ENCODE results near the gene ACAA1.

ACAA1 gene

DNA sequence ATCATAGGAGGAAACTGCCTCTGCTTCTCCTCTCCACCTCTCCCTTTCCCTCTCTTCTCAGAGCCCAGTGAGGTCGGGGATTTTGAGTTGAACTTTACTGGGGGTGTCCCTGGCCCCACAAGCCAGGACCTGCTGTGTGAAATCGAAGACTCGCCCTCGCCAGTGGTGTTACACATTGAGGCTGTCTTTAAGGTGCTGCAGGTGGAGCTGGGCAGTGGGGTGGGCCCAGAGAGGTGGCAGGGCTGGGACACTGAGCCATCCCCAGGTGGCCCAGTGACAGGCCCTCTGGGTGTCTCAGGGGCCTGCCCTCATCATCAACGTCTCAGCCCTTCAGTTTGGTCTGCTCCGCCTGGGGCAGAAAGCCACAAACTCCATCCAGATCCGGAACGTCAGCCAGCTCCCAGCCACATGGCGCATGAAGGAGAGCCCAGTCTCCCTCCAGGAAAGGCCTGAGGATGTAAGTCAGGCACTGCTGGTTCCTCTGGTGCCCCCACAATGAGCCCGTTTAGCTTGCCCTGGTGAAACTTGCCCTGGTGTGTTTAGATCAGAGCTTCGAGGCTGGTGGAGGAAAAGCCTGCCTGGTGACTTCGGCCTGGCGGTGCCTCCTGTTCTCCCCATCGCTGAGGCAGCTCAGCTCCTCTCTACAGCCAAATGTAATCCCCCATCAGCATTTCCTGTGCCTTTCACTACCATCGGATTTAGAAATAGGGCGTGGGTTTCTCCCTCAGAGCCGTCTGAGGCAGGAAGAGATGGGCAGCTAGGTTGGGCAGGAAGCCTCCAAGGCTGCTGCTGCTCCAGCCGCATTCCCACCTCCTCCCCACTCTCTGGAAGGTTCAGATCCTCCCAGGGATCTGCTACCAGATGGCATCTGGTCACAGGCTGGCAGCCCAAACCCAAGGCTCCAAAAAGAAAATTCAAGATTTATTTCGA, 39.2 kb downstream of the ACAA1 start:
- TF ChIP-seq, protein P1, sequence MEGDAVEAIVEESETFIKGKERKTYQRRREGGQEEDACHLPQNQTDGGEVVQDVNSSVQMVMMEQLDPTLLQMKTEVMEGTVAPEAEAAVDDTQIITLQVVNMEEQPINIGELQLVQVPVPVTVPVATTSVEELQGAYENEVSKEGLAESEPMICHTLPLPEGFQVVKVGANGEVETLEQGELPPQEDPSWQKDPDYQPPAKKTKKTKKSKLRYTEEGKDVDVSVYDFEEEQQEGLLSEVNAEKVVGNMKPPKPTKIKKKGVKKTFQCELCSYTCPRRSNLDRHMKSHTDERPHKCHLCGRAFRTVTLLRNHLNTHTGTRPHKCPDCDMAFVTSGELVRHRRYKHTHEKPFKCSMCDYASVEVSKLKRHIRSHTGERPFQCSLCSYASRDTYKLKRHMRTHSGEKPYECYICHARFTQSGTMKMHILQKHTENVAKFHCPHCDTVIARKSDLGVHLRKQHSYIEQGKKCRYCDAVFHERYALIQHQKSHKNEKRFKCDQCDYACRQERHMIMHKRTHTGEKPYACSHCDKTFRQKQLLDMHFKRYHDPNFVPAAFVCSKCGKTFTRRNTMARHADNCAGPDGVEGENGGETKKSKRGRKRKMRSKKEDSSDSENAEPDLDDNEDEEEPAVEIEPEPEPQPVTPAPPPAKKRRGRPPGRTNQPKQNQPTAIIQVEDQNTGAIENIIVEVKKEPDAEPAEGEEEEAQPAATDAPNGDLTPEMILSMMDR (IDR thresholded peaks at IDR 0.05): no peak

DNA sequence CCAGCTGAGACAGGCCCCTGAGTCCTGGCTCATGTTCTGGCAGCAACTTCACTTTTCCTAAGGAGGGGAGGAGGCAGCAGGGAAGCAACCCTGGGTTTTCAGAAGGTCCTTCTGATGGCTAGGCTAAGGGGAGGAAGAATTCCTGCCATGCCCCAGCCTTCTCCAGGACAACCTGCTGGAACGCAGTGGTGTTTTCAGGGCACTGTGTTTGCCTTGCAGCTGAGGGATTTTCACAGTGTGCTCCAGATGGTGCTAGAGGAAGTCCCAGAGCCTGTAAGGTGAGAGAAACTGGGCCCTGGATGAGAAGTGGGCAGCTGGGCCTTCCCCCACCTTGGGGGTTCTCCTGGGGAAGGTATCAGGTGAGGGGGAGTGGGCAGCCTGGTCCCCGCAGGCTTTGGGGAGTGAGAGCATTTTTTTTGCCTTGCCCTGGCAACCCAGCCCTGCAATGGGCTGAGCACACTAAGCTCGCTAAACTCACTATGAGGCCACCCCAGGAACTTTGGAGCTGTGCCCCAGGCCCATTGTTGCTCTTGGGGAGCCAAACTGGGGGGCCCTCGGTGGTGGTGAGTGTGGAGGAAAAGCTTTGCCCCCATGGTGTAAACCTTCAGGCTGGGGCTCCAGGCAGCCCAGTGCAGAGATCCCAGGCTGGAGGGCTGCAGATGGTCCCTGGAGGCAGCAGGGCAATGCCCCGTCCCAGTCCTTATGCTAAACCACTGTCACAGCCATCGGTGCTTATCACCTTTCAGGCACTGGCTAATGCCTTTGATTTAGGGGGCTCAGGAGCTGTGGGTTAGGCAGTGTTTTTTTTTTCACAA, 41.1 kb downstream of the ACAA1 start:
- TF ChIP-seq, protein P1 (IDR thresholded peaks at IDR 0.05): no peak

DNA sequence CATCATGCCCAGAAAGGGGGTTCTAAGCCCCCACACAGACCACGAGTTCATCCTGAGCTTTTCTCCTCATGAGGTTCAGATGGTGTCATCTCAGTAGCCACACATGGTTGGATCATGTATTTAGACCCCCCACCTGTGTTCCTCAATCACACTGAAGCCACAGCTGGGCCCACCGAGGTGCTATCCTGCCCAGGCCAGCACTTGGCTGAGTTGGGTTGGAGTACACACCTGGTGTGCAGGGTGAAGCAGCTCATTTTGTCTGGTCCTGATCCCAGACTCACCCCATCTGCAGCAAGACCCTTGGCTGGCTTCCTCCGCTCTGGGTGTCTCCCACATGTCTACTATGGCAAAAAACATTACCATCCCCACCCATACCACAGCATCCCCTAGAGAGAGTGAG, 41.9 kb downstream of the ACAA1 start:
- TF ChIP-seq, protein P1 (IDR thresholded peaks at IDR 0.05): no peak

DNA sequence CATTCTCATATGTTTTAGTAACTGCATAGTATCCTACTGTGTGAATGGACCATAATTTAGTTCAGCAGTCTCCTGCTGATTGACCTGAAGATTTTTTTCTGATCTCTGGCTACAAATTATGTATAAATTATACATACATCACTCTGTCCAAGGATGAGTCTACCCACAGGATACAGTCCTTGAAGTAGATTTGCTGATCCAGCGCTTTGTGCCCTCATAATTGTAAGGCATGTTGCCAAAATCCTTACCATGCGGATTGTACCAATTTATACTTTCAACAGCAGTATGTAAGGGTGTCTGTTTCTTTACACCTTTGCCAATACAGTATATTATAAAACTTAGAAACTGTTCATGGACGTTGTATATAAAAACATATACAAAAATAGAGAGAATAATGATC, 46.5 kb downstream of the ACAA1 start:
- TF ChIP-seq, protein P1 (IDR thresholded peaks at IDR 0.05): no peak

DNA sequence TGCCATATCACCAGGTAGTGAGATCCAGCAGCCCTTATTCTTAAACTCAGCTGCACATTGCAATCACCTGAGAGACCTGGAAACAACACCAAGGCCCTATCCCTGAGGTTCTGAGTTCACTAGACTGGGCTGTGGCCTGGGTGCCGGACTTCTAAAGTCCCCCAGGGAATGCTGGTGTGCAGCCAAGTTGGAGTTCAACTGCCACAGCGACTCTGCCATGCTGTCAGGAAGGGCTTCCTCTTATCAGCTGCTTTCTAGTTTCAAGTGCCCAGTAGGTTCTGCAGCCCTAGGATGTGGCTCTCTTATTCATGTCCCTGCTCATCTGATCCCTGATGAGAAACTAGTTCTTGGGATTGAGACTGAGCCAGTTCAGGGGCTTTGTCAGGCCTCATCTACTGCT, 47.8 kb downstream of the ACAA1 start:
- TF ChIP-seq, protein P1 (IDR thresholded peaks at IDR 0.05): no peak

DNA sequence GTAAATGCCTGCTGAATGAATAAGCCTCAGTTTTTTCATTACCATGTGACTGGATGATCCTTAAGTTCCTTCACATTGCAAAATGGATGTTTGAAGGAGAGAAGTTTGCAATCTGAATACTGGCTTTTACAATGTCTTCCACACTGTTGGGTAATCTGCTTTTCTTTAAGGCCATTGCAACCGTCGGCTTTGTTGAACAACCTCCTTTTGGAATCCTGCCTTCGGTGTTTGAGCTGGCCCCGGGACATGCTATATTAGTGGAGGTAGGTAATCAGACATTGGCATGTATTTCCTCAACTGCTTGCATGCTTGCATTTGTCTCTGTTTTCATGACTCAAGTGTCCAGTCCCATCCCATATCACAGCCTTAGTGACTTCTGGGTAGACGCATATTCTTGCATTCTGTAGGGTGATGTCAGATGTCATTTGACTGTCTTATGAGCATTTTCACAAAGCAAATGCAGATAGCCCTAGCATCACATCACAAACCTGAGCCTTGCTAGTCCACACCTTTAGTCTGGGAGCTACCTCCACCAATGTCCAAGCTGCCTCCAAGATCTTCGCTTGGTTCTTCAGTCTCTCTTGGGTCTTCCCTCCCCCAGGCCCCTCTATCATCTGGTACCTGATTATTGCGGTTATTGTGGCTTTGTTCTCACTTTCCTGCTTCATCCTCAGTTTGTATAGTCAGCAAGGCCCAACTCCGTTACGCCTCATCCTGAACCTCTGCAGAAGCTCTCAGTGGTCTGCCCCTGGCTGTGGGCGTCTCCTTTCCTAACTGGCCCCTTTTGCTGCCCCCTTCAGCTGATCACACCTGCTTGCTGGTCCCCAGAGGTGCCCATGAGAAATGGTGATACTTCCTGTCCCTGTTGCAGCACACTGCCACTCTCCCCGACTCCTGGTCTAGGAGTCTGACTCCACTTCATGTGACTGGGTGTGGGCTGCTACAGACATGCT, 48.5 kb downstream of the ACAA1 start:
- TF ChIP-seq, protein P1 (IDR thresholded peaks at IDR 0.05): no peak

DNA sequence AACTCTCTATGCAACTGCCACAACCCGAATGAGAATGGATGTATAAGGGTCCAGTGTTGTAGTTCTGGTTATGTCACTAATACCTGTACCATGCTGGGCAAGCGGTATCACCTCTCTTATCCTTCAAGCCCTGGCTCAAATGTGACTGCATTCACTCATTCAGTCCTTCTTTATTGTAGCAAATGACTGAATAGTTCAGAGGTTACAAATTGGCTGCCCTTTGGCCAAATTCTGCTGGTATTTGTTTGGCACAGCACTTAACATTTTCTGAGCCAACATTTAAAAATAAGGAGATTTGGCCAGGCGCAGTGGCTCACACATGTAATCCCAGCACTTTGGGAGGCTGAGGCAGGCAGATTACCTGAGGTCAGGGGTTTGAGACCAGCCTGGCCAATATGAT, 50.4 kb downstream of the ACAA1 start:
- TF ChIP-seq, protein P1 (IDR thresholded peaks at IDR 0.05): no peak
